HEK293 (cell line): ENCODE results near the gene LAMA2.

Source experiments
- CTCF ChIA-PET: fragments of 350-600 bp; formaldehyde crosslinking; extraction: SDS; loops from one replicate; lab custom pipeline; 2021; ENCODE audit warnings: antibody characterized with exemption; lab: Yijun Ruan, JAX
- POLR2A ChIA-PET: fragments of 300-600 bp; formaldehyde crosslinking; extraction: SDS; loops from one replicate; lab custom pipeline; 2020; ENCODE audit warnings: antibody characterized with exemption, inconsistent platforms; lab: Yijun Ruan, JAX
- H3K27ac ChIP-seq: fragments of 200-500 bp; sonication (Bioruptor generic); 2 replicates; pipeline ENCODE4 v1.5.1; 2014; ENCODE audit warnings: low read depth, low read length, control low read depth, inconsistent platforms; ENCODE audit errors: extremely low read depth
- H3K36me3 ChIP-seq, 2 experiments: fragments of 200-500 bp in 1 of 2; sonication (Bioruptor generic) in 1 of 2; 1 replicate in 1 of 2; 2 replicates in 1 of 2; pipeline ENCODE4 v1.5.1; 2014 to 2017; ENCODE audit warnings: inconsistent platforms in 2 of 2, low read length in 2 of 2; ENCODE audit not compliant: control insufficient read depth in 2 of 2, insufficient read depth in 1 of 2
- H3K4me1 ChIP-seq: fragments of 200-500 bp; sonication (Bioruptor generic); 2 replicates; pipeline ENCODE4 v1.5.1; 2014; ENCODE audit warnings: mild to moderate bottlenecking, low read length, inconsistent platforms; ENCODE audit not compliant: control insufficient read depth, insufficient read depth
- H3K4me3 ChIP-seq: 2 replicates; pipeline ENCODE4 v1.5.1; 2011; ENCODE audit warnings: low read depth, mild to moderate bottlenecking, control low read depth, low read length, moderate library complexity
- H3K9me3 ChIP-seq: fragments of 200-500 bp; sonication (Bioruptor generic); 2 replicates; pipeline ENCODE4 v1.5.1; 2014; ENCODE audit warnings: low read depth, low read length, inconsistent platforms; ENCODE audit not compliant: control insufficient read depth, insufficient read depth
- MEIS1 ChIP-seq: sonication (generic); formaldehyde crosslinking; IDR thresholded peaks from 2 replicates; pipeline ENCODE4 v1.8.1; 2022; ENCODE audit warnings: missing genetic modification reagents, mild to moderate bottlenecking, borderline replicate concordance
- OVOL3 ChIP-seq: fragments of 450-650 bp; formaldehyde crosslinking; IDR thresholded peaks from 2 replicates; pipeline ENCODE4 v1.5.1; 2016; ENCODE audit warnings: missing biosample characterization, missing genetic modification characterization
- ZNF133 ChIP-seq: fragments of 450-650 bp; formaldehyde crosslinking; IDR thresholded peaks from 2 replicates; pipeline ENCODE4 v1.5.1; 2016; ENCODE audit warnings: missing biosample characterization, missing genetic modification characterization
- ZNF221 ChIP-seq: fragments of 450-650 bp; formaldehyde crosslinking; IDR thresholded peaks from 2 replicates; pipeline ENCODE4 v1.5.1; 2017; ENCODE audit warnings: missing biosample characterization, missing genetic modification characterization, borderline replicate concordance
- ZNF223 ChIP-seq: fragments of 450-650 bp; formaldehyde crosslinking; IDR thresholded peaks from 2 replicates; pipeline ENCODE4 v1.5.1; 2016; ENCODE audit warnings: missing biosample characterization, missing genetic modification characterization
- ZNF239 ChIP-seq: fragments of 450-650 bp; formaldehyde crosslinking; IDR thresholded peaks from 2 replicates; pipeline ENCODE4 v1.5.1; 2016; ENCODE audit warnings: missing biosample characterization, missing genetic modification characterization
- ZNF514 ChIP-seq: fragments of 450-650 bp; formaldehyde crosslinking; IDR thresholded peaks from 2 replicates; pipeline ENCODE4 v1.5.1; 2016; ENCODE audit warnings: missing biosample characterization, missing genetic modification characterization
- ZNF660 ChIP-seq: fragments of 450-650 bp; IDR thresholded peaks from 2 replicates; pipeline ENCODE4 v1.5.1; 2018; ENCODE audit warnings: missing biosample characterization, mild to moderate bottlenecking, missing genetic modification characterization
- ZNF664 ChIP-seq: fragments of 450-650 bp; formaldehyde crosslinking; IDR thresholded peaks from 2 replicates; pipeline ENCODE4 v1.5.1; 2016; ENCODE audit warnings: missing biosample characterization, missing genetic modification characterization
- ZNF768 ChIP-seq: fragments of 450-650 bp; formaldehyde crosslinking; IDR thresholded peaks from 2 replicates; pipeline ENCODE4 v1.5.1; 2018; ENCODE audit warnings: missing biosample characterization, mild to moderate bottlenecking, missing genetic modification characterization
- TF ChIP-seq, protein P1 (sequence below): fragments of 450-650 bp; formaldehyde crosslinking; IDR thresholded peaks from 2 replicates; pipeline ENCODE4 v1.5.1; 2016; ENCODE audit warnings: missing biosample characterization, missing genetic modification characterization
- TF ChIP-seq, protein P2 (sequence below): fragments of 450-650 bp; formaldehyde crosslinking; IDR thresholded peaks from 2 replicates; pipeline ENCODE4 v1.5.1; 2016; ENCODE audit warnings: missing biosample characterization, missing genetic modification characterization
- TF ChIP-seq, protein P3 (sequence below): fragments of 450-650 bp; formaldehyde crosslinking; IDR thresholded peaks from 2 replicates; pipeline ENCODE4 v1.5.1; 2017; ENCODE audit warnings: missing biosample characterization, missing genetic modification characterization
- TF ChIP-seq, protein P4 (sequence below): fragments of 450-650 bp; formaldehyde crosslinking; conservative IDR thresholded peaks from 2 replicates; pipeline ENCODE4 v1.5.1; 2016; ENCODE audit warnings: low read depth, missing biosample characterization, missing genetic modification characterization
- TF ChIP-seq, protein P5 (sequence below): fragments of 450-650 bp; formaldehyde crosslinking; IDR thresholded peaks from 2 replicates; pipeline ENCODE4 v1.5.1; 2016; ENCODE audit warnings: missing biosample characterization, missing genetic modification characterization

LAMA2 gene

DNA sequence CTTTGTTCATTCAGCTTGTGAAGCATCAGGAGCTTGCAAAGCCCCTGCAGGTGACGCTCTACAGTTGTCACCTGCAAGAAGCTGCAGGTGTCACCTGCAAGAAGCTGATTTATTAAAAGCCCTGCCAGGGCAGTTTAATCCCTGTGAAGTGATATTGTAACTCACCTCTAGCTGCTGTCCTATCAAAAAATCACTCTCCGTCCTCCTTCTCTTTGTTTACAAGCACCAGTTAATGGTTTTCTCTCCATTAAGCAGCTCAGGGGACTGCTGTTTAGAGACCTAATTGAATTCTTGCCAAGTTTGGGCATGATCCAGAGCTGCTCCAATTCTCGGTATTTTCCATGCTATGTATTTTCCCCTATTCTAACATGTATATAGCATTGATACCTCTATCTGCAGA lies 481.1 kb downstream of the LAMA2 start:
- ChIA-PET POLR2A (no interaction called here), CTCF (interaction anchor here (0.6 kb wide), 1 partner anchor 700 kb away, joined by 3 read pairs; no protein-coding TSS in a partner anchor)
- Histone ChIP-seq H3K4me1 (no peaks in the 10 kb centered on the region), H3K9me3 (no peaks in the 10 kb centered on the region), H3K27ac (no peak overlapping the region), H3K36me3 (no peaks in the 10 kb centered on the region), H3K4me3 (no peak overlapping the region)
- TF ChIP-seq ZNF664 (tag by site-specific recombination) (no peak), ZNF239 (no peak), ZNF221 (tag by site-specific recombination) (no peak), MEIS1 (CRISPR knock-in tag) (no peak), ZNF514 (tag by site-specific recombination) (no peak), ZNF660 (tag by site-specific recombination) (no peak), ZNF223 (no peak), OVOL3 (tag by site-specific recombination) (no peak), ZNF768 (tag by site-specific recombination) (no peak)
- TF ChIP-seq, protein P1, sequence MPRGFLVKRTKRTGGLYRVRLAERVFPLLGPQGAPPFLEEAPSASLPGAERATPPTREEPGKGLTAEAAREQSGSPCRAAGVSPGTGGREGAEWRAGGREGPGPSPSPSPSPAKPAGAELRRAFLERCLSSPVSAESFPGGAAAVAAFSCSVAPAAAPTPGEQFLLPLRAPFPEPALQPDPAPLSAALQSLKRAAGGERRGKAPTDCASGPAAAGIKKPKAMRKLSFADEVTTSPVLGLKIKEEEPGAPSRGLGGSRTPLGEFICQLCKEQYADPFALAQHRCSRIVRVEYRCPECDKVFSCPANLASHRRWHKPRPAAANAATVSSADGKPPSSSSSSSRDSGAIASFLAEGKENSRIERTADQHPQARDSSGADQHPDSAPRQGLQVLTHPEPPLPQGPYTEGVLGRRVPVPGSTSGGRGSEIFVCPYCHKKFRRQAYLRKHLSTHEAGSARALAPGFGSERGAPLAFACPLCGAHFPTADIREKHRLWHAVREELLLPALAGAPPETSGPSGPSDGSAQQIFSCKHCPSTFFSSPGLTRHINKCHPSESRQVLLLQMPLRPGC = no peak
- TF ChIP-seq, protein P2, sequence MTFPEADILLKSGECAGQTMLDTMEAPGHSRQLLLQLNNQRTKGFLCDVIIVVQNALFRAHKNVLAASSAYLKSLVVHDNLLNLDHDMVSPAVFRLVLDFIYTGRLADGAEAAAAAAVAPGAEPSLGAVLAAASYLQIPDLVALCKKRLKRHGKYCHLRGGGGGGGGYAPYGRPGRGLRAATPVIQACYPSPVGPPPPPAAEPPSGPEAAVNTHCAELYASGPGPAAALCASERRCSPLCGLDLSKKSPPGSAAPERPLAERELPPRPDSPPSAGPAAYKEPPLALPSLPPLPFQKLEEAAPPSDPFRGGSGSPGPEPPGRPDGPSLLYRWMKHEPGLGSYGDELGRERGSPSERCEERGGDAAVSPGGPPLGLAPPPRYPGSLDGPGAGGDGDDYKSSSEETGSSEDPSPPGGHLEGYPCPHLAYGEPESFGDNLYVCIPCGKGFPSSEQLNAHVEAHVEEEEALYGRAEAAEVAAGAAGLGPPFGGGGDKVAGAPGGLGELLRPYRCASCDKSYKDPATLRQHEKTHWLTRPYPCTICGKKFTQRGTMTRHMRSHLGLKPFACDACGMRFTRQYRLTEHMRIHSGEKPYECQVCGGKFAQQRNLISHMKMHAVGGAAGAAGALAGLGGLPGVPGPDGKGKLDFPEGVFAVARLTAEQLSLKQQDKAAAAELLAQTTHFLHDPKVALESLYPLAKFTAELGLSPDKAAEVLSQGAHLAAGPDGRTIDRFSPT (tag by site-specific recombination) = no peak
- TF ChIP-seq, protein P3, sequence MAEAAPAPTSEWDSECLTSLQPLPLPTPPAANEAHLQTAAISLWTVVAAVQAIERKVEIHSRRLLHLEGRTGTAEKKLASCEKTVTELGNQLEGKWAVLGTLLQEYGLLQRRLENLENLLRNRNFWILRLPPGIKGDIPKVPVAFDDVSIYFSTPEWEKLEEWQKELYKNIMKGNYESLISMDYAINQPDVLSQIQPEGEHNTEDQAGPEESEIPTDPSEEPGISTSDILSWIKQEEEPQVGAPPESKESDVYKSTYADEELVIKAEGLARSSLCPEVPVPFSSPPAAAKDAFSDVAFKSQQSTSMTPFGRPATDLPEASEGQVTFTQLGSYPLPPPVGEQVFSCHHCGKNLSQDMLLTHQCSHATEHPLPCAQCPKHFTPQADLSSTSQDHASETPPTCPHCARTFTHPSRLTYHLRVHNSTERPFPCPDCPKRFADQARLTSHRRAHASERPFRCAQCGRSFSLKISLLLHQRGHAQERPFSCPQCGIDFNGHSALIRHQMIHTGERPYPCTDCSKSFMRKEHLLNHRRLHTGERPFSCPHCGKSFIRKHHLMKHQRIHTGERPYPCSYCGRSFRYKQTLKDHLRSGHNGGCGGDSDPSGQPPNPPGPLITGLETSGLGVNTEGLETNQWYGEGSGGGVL (tag by site-specific recombination) = no peak
- TF ChIP-seq, protein P4, sequence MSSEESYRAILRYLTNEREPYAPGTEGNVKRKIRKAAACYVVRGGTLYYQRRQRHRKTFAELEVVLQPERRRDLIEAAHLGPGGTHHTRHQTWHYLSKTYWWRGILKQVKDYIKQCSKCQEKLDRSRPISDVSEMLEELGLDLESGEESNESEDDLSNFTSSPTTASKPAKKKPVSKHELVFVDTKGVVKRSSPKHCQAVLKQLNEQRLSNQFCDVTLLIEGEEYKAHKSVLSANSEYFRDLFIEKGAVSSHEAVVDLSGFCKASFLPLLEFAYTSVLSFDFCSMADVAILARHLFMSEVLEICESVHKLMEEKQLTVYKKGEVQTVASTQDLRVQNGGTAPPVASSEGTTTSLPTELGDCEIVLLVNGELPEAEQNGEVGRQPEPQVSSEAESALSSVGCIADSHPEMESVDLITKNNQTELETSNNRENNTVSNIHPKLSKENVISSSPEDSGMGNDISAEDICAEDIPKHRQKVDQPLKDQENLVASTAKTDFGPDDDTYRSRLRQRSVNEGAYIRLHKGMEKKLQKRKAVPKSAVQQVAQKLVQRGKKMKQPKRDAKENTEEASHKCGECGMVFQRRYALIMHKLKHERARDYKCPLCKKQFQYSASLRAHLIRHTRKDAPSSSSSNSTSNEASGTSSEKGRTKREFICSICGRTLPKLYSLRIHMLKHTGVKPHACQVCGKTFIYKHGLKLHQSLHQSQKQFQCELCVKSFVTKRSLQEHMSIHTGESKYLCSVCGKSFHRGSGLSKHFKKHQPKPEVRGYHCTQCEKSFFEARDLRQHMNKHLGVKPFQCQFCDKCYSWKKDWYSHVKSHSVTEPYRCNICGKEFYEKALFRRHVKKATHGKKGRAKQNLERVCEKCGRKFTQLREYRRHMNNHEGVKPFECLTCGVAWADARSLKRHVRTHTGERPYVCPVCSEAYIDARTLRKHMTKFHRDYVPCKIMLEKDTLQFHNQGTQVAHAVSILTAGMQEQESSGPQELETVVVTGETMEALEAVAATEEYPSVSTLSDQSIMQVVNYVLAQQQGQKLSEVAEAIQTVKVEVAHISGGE (tag by site-specific recombination) = no peak

DNA sequence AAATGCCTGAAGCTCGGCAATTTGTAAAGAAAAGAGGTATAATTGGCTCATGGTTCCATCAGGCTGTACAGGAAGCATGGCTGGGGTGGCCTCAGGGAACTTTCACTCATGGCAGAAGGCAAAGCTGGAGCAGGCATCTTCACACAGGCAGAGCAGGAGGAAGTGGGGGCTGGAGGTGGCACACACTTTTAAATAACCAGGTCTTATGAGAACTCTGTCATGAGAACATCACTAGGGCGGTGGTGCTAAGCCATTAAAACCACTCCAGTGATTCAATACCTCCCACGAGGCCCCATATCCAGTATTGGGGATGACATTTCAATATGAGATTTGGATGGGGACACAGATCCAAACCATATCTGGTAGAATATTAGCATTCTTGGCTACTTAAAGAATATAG lies 481.8 kb downstream of the LAMA2 start:
- Histone ChIP-seq H3K36me3 (no peaks in the 10 kb centered on the region), H3K27ac (no peak overlapping the region), H3K9me3 (no peaks in the 10 kb centered on the region), H3K4me3 (no peak overlapping the region), H3K4me1 (no peaks in the 10 kb centered on the region; the same call in 1 of the 2 replicates)
- TF ChIP-seq, protein P5, sequence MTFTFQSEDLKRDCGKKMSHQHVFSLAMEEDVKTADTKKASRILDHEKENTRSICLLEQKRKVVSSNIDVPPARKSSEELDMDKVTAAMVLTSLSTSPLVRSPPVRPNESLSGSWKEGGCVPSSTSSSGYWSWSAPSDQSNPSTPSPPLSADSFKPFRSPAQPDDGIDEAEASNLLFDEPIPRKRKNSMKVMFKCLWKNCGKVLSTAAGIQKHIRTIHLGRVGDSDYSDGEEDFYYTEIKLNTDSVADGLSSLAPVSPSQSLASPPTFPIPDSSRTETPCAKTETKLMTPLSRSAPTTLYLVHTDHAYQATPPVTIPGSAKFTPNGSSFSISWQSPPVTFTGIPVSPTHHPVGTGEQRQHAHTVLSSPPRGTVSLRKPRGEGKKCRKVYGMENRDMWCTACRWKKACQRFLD (tag by site-specific recombination) = no peak
- TF ChIP-seq ZNF133 (tag by site-specific recombination) = peak; percentile 71
- ChIA-PET POLR2A (no interaction called here), CTCF (no interaction called here)
